ENCODE data around the gene LCNL1.
"Not testable (repeated sequence)": the region's sequence is repeated elsewhere in the genome, so short reads cannot be mapped to it uniquely, and the experiment has no call there.

The LCNL1 gene

DNA sequence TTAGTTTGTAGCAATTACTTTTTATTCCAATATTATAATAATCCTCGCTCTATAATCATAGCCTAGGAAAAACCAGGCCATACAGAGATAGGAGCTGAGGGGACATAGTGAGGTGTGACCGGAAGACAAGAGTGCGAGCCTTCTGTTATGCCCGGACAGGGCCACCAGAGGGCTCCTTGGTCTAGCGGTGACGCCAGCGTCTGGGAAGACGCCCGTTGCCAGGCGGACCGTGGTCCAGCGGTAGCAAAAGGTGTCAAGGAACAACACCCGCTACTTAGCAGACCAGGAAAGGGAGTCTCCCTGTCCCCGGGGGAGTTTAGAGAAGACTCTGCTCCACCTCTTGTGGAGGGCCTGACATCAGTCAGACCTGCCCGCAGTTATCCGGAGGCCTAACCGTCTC lies 21.5 kb downstream of the LCNL1 start:
- H3K36me3 ChIP-seq (ENCODE audit: insufficient read depth, low read depth, low read length); H3K4me1 ChIP-seq (ENCODE audit: insufficient read depth, low read length); H3K9ac ChIP-seq (ENCODE audit: low read depth, low read length); H3K4me3 ChIP-seq (ENCODE audit: low read length); H3K27me3 ChIP-seq (ENCODE audit: insufficient read depth, low read length); H3K27ac ChIP-seq (ENCODE audit: low read length); H3K9me3 ChIP-seq (ENCODE audit: insufficient read depth, low read depth, low read length): not testable (repeated sequence)

DNA sequence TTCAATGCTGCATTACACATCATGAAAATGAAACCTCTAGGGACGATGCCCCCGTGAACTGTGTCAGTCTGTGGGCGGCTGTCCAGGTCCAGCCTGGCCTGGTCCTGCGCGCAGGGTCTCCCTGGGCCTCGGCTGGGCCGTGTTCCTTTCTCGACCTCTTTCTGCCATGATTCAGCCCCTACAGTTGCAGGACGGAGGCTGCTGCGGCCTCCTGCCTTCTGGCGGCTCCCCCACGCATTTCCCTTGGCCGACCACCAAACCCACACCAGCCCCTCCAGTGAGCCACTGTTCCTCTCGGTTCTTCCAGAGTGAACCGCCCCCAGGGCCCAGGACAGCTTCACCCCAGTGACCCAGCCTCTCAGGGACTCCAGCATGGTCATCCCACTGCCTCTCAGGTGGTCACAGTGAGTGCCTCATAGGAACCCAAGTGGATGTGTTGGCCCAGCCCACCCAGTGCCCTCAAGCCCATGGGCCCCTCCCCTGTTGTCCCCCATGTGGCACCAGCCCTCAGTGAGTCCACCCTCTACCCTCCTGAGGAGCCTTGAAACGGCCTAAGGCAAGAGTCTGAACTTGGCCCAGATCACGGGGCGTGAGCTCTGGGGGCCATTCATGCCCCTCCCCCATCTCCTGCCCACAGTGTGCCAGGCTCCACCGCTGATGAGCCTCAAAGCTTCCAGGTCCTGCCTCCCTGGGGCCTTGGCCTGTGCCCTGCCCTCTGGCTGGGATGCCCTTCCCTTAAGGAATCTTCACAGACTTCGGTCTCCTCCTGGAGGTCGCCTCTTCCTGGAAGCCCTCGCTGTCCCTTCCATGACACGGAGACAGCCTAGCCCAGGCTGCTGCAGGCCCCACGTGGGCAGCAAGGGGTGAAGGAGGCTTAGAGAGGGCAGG lies 23.6 kb downstream of the LCNL1 start:
- Histone ChIP-seq H3K4me3 (ENCODE audit: low read length) (no peak overlapping the region), H3K9me3 (ENCODE audit: insufficient read depth, low read depth, low read length) (no peaks in the 10 kb centered on the region), H3K36me3 (ENCODE audit: insufficient read depth, low read depth, low read length) (no peaks in the 10 kb centered on the region), H3K27me3 (ENCODE audit: insufficient read depth, low read length) (no peaks in the 10 kb centered on the region), H3K4me1 (ENCODE audit: insufficient read depth, low read length) (no peaks in the 10 kb centered on the region), H3K27ac (ENCODE audit: low read length) (no peak overlapping the region), H3K9ac (ENCODE audit: low read depth, low read length) (no peak overlapping the region)

- H3K27me3 ChIP-seq (ENCODE audit: insufficient read depth, low read length) = no peaks in the 10 kb centered on the region
- no peak overlapping the region for H3K9ac ChIP-seq (ENCODE audit: low read depth, low read length)
- no peaks in the 10 kb centered on the region for H3K36me3 ChIP-seq (ENCODE audit: insufficient read depth, low read depth, low read length)
- H3K27ac ChIP-seq (ENCODE audit: low read length) = no peak overlapping the region
- no peaks in the 10 kb centered on the region for H3K4me1 ChIP-seq (ENCODE audit: insufficient read depth, low read length)
- no peaks in the 10 kb centered on the region for H3K9me3 ChIP-seq (ENCODE audit: insufficient read depth, low read depth, low read length)
- no peak overlapping the region for H3K4me3 ChIP-seq (ENCODE audit: low read length)
Measured at GRCh38 chr9:137007108-137007815, 24.5 kb downstream of the LCNL1 start.

DNA sequence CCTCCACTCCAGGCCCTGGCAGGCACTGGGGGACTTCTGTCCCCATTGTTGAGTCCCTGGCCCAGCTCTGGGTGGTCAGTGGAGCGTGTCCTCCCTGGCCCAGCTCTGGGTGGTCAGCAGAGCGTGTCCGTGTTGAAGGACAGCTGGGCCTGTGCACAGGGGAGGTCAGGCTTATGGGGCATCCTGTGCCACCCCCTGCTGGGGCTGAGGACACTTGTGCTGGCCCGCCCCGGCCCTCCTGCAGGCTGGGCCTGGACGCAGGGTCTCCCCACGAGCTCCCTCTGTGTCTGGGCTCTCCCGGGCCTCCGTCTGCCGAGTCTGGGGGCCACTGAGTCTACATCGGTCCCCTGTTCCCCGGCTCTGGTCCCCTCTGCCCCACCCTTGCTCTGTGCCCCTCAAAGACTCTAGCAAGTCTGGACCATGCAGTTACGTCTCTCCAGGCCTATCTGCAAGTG lies 25.1 kb downstream of the LCNL1 start:
- H3K27ac ChIP-seq (ENCODE audit: low read length) = no peak overlapping the region
- no peak overlapping the region for H3K4me3 ChIP-seq (ENCODE audit: low read length)
- no peak overlapping the region for H3K9ac ChIP-seq (ENCODE audit: low read depth, low read length)
- no peaks in the 10 kb centered on the region for H3K36me3 ChIP-seq (ENCODE audit: insufficient read depth, low read depth, low read length)
- H3K9me3 ChIP-seq (ENCODE audit: insufficient read depth, low read depth, low read length) = no peaks in the 10 kb centered on the region
- H3K4me1 ChIP-seq (ENCODE audit: insufficient read depth, low read length) = no peaks in the 10 kb centered on the region
- H3K27me3 ChIP-seq (ENCODE audit: insufficient read depth, low read length) = no peaks in the 10 kb centered on the region

DNA sequence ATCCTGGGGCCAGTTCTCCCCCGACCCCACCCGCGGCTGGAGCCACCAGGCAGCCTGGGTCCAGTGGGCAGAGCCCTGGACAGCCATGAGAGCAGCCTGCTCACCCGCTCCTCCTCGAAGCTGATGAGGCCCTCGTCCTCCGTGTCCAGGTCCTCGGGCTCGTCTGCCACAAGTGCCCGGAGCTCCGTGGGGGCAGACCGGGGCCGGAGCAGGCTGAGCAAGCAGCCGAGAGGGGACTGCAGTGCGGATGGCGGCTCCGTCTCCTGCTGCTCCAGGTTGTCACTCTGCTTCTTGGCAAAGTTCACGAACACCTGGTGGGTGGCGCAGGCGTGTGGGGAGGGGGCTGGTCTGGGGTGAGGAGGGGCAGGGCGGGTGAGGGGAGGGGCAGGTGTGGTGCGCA lies 25.5 kb downstream of the LCNL1 start:
- Histone ChIP-seq H3K4me1 (ENCODE audit: insufficient read depth, low read length) (no peaks in the 10 kb centered on the region), H3K4me3 (ENCODE audit: low read length) (no peak overlapping the region), H3K27ac (ENCODE audit: low read length) (no peak overlapping the region), H3K36me3 (ENCODE audit: insufficient read depth, low read depth, low read length) (no peaks in the 10 kb centered on the region), H3K9ac (ENCODE audit: low read depth, low read length) (no peak overlapping the region), H3K9me3 (ENCODE audit: insufficient read depth, low read depth, low read length) (no peaks in the 10 kb centered on the region), H3K27me3 (ENCODE audit: insufficient read depth, low read length) (no peaks in the 10 kb centered on the region)

- Histone ChIP-seq H3K4me1 (ENCODE audit: insufficient read depth, low read length) (no peaks in the 10 kb centered on the region), H3K9me3 (ENCODE audit: insufficient read depth, low read depth, low read length) (no peaks in the 10 kb centered on the region), H3K27me3 (ENCODE audit: insufficient read depth, low read length) (no peaks in the 10 kb centered on the region), H3K36me3 (ENCODE audit: insufficient read depth, low read depth, low read length) (no peaks in the 10 kb centered on the region), H3K27ac (ENCODE audit: low read length) (no peak overlapping the region), H3K9ac (ENCODE audit: low read depth, low read length) (no peak overlapping the region), H3K4me3 (ENCODE audit: low read length) (no peak overlapping the region)
Measured at GRCh38 chr9:137009217-137009616, 26.4 kb downstream of the LCNL1 start.

DNA sequence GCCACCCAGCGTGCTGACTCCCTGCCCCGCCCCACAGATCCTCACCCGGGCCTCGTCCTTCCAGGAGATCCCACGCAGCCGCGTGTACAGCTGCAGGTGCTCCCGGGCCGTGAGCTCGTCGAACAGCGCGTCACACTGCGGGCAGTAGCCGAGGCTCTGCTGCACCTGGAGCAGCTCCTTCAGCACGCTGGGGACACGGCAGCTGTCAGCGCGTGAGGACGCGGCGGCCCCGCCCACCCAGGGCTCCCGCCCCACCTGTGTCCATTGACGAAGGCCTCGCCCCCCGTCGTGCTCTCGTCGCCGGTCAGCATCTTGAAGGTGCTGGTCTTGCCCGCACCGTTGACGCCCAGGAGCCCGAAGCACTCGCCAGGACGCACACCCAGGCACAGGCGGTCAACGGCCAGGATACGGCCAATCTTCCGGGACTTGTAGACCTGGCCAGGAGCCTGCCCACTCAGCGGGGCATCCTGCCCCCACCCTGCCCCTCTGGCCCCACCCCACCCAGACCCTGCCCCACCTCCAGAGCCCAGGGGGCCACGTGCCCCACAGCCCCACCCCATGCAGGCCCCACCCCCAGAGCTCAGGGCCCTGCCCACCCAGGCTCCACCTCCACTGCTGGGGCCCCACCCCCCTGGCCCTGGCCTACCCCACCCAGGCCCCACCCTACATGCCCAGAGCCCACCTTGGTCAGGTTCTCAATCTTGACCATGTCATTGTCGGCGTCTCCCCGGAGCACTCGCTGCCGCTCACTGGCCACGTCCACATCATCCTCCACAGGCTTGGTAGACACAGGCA lies 27.3 kb downstream of the LCNL1 start:
- Histone ChIP-seq H3K4me3 (ENCODE audit: low read length) (no peak overlapping the region), H3K36me3 (ENCODE audit: insufficient read depth, low read depth, low read length) (no peaks in the 10 kb centered on the region), H3K4me1 (ENCODE audit: insufficient read depth, low read length) (no peaks in the 10 kb centered on the region), H3K27me3 (ENCODE audit: insufficient read depth, low read length) (no peaks in the 10 kb centered on the region), H3K27ac (ENCODE audit: low read length) (no peak overlapping the region), H3K9me3 (ENCODE audit: insufficient read depth, low read depth, low read length) (no peaks in the 10 kb centered on the region), H3K9ac (ENCODE audit: low read depth, low read length) (no peak overlapping the region)

- Histone ChIP-seq H3K4me1 (ENCODE audit: insufficient read depth, low read length) (no peaks in the 10 kb centered on the region), H3K36me3 (ENCODE audit: insufficient read depth, low read depth, low read length) (no peaks in the 10 kb centered on the region), H3K9me3 (ENCODE audit: insufficient read depth, low read depth, low read length) (no peaks in the 10 kb centered on the region)
Measured at GRCh38 chr9:137011156-137011555, 28.4 kb downstream of the LCNL1 start.

DNA sequence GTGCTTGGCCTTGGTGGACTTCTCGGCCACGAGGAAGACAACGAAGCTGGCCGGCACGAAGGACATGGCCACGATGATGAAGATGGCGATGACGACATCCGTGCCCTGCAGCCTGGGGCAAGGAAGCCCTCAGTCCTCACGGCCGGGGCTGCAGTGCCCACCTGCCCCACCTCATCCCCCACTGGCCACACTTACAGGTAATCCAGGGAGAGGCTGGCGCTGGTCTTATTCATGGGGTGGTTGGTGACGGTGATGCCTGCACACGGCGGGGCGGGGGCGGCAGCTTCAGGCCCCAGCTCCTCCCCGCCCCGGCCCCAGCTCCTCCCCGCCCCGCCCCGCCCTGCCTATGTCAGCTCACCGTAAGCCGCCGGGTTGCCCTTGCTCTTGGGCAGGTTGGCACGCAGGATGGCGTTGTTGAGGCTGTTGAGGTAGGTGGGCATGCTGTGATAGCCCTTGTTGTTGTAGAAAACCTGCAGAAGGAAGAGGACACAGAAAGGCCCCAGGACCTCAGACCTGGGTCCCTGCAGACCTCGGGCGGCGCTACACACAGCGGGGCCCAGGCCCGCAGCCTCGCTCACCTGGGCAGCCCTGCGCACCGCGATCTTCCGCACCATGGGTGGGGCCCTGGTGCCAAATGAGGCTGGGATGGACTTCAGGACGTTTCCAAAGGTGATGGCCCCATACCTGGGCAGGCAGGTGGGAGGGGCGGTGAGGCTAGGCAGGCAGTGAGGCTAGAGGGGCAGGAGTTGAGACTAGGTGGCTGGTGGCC lies 29.3 kb downstream of the LCNL1 start:
- Histone ChIP-seq H3K36me3 (ENCODE audit: insufficient read depth, low read depth, low read length) (no peaks in the 10 kb centered on the region), H3K4me1 (ENCODE audit: insufficient read depth, low read length) (no peaks in the 10 kb centered on the region), H3K27me3 (ENCODE audit: insufficient read depth, low read length) (no peaks in the 10 kb centered on the region), H3K4me3 (ENCODE audit: low read length) (no peak overlapping the region), H3K27ac (ENCODE audit: low read length) (no peak overlapping the region), H3K9me3 (ENCODE audit: insufficient read depth, low read depth, low read length) (no peaks in the 10 kb centered on the region), H3K9ac (ENCODE audit: low read depth, low read length) (no peak overlapping the region)

More at GRCh38 chr9:137011156-137011555, 28.4 kb downstream of the LCNL1 start:
- H3K27ac ChIP-seq (ENCODE audit: low read length) = no peak overlapping the region
- H3K9ac ChIP-seq (ENCODE audit: low read depth, low read length) = no peak overlapping the region
- no peak overlapping the region for H3K4me3 ChIP-seq (ENCODE audit: low read length)
- H3K27me3 ChIP-seq (ENCODE audit: insufficient read depth, low read length) = no peaks in the 10 kb centered on the region

DNA sequence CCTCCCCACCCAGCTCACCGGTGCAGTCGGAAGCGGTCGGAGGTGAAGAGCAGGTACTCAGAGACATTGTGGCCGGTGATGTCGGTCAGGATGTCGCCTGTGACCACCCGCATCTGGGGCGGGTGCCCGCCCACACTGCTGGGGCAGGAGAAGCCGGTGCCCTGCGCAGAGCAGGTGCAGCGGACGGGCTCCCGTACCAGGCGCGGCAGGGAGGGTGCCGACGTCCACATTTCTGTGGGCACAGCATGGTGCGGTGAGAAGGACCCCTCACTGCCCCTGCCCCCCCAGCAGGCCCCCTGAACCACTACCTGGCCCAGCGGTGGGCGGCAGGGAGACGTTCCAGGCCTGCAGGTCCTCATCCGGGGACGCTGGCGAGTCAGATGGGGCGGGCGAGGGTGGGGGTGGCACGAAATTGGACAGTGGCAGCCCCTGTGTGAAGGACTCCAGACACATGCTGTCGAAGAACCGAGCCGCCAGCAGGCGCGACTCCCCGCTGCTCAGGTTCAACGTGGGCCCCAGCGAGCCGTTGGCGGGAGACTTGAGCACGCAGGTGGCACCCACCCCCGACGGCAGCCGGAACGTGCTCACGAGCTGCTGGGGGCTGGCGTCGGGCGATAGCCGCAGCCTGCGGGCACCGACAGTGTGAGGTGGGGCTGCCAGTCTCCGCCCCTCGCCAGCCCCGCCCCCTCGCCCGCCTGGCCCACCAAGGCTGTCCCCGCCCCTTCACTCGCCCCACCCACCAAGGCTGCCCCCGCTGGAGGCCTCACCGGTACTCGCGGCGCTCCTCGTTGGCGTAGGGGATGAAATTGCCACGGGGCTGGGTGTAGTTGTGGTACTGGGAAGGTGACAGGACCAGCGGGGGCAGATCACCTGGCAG lies 30.1 kb downstream of the LCNL1 start:
- Histone ChIP-seq H3K27ac (ENCODE audit: low read length) (no peak overlapping the region), H3K9ac (ENCODE audit: low read depth, low read length) (no peak overlapping the region), H3K4me1 (ENCODE audit: insufficient read depth, low read length) (no peaks in the 10 kb centered on the region), H3K36me3 (ENCODE audit: insufficient read depth, low read depth, low read length) (no peaks in the 10 kb centered on the region), H3K9me3 (ENCODE audit: insufficient read depth, low read depth, low read length) (no peaks in the 10 kb centered on the region), H3K27me3 (ENCODE audit: insufficient read depth, low read length) (no peaks in the 10 kb centered on the region), H3K4me3 (ENCODE audit: low read length) (no peak overlapping the region)

Data from iPS-20b (cell line).